Subcutaneous abdominal adipose tissue (tissue), 5 donors: ENCODE results near the gene ZNF239.
"Not testable (repeated sequence)": the region's sequence is repeated elsewhere in the genome, so short reads cannot be mapped to it uniquely, and the experiment has no call there.

Experiments
- H3K27ac ChIP-seq: one replicate; pipeline ENCODE4 v1.7.0; 2013; ENCODE audit warnings: low read depth, mild to moderate bottlenecking, inconsistent platforms, low read length, moderate library complexity
- H3K27me3 ChIP-seq, 5 donors: one replicate each; pipeline ENCODE4 v1.7.0; 2013; ENCODE audit warnings: low read length in 5 of 5, inconsistent platforms in 1 of 5; ENCODE audit not compliant: control insufficient read depth in 5 of 5, insufficient read depth in 4 of 5
- H3K36me3 ChIP-seq, 5 donors: one replicate each; pipeline ENCODE4 v1.7.0; 2013; ENCODE audit warnings: low read length in 5 of 5; ENCODE audit not compliant: control insufficient read depth in 5 of 5, insufficient read depth in 5 of 5
- H3K4me1 ChIP-seq, 5 donors: one replicate each; pipeline ENCODE4 v1.7.0; 2013; ENCODE audit warnings: low read length in 5 of 5, mild to moderate bottlenecking in 3 of 5, moderate library complexity in 1 of 5; ENCODE audit not compliant: control insufficient read depth in 5 of 5, insufficient read depth in 5 of 5
- H3K4me3 ChIP-seq, 5 donors: one replicate each; pipeline ENCODE4 v1.7.0; 2013; ENCODE audit warnings: low read length in 5 of 5, low read depth in 1 of 5
- H3K9ac ChIP-seq, 5 donors: one replicate each; pipeline ENCODE4 v1.7.0; 2013; ENCODE audit warnings: low read length in 5 of 5, mild to moderate bottlenecking in 4 of 5, moderate library complexity in 3 of 5
- H3K9me3 ChIP-seq, 5 donors: one replicate each; pipeline ENCODE4 v1.7.0; 2013; ENCODE audit warnings: low read length in 5 of 5; ENCODE audit not compliant: control insufficient read depth in 5 of 5
- donor health status: healthy.
- donor health status: healthy.
- donor health status: healthy.
- donor health status: healthy.
- donor health status: healthy.

ZNF239 gene

DNA sequence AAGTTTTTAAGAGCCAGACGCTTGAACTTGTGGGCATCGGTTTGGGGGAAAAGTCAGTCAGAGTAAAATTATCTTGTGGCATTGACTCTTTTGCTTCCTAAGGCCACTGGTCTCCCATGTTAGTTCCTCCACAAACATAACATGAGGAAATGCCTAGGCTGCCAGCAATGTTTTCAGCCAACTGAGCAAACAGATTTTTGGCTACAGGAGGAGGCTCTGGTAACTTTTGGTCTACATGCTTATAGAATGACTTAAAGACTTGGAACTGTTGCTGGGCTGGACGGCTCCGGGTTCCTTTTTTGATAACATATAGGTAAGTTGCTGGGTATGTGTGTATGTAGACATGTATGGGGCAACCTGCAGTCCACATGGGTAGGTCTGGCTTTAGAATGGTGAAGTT is 9.6 kb upstream of the ZNF239 start:
- Histone ChIP-seq H3K4me1 (no peaks in the 10 kb centered on the region), H3K4me3 (no peak overlapping the region), H3K27me3 (no peaks in the 10 kb centered on the region), H3K36me3 (no peaks in the 10 kb centered on the region), H3K9me3 (no peaks in the 10 kb centered on the region), H3K9ac (no peak overlapping the region), H3K27ac (no peak overlapping the region)

DNA sequence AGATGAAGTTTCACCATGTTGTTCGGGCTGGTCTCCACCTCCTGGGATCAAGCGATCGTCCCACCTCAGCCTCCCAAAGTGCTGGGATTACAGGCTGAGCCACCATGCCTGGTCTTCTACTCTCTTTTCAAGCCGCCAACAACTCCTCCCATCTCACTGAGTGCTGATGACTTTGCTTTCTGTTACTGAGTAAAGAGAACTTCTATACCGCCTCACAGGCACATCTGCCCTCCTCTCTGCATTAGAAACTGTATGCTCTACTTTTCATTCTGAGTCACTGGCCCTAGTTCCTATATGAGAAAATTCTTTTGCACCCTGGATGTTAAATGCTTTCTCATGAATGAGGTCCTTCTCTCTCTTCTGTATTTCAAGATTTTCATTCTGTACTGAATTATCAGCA is 2.2 kb upstream of the ZNF239 start:
- peaks cover 0 to 20% (median 14%) of the 10 kb centered on the region in 5 donors for H3K4me1 ChIP-seq
- H3K4me3 ChIP-seq, result no peak overlapping the region
- no peaks in the 10 kb centered on the region for H3K36me3 ChIP-seq
- H3K9me3 ChIP-seq, result no peaks in the 10 kb centered on the region
- H3K27ac ChIP-seq, result no peak overlapping the region
- H3K9ac ChIP-seq, result no peak overlapping the region
- H3K27me3 ChIP-seq, result no peaks in the 10 kb centered on the region

DNA sequence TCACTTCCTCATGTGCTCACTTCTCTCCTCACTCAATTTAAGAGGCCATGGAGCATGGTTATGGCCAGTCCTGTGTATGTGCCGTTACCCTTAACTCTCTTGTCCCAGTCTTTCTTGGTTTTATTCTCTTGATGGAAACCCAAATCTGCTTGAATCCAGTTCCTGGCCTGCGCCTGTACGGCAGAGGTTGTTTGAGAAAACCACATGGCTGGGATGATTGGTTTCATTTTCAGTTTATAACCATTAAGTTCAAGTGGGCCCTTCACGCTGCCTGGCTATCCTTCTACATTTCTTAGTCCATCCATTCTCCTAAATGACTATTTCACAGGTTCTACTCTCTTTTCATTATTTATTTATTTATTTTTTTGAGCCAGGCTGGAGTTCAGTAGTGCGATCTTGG is 1.6 kb upstream of the ZNF239 start:
- Histone ChIP-seq H3K36me3 (no peaks in the 10 kb centered on the region), H3K27ac (no peak overlapping the region), H3K27me3 (no peaks in the 10 kb centered on the region), H3K9ac (no peak overlapping the region), H3K9me3 (no peaks in the 10 kb centered on the region), H3K4me3 (no peak overlapping the region), H3K4me1 (peaks cover 0 to 20% (median 16%) of the 10 kb centered on the region in 5 donors)

DNA sequence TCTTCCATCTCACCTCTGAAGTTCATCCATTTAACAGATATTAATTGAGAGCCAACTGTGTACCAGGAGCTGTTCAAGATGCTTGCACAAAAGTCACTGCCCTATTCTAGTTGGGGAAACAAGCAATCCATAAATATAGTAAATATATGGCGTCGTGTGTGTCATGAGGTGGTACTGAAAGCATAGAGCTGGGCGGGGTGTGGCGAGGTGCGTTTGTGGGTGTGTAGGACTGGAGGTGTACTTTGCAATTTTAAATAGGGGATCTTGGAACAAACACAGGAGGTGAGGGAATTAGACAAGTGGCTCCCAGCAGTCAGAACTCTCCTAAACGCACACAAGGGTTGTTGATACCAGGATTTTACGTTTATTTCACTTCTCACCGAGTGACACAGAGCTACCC is 490 bp upstream of the ZNF239 start:
- Histone ChIP-seq H3K4me3 (peak overlapping the region; percentile 41 to 74 (median 70)), H3K27me3 (no peaks in the 10 kb centered on the region), H3K4me1 (peaks cover 0 to 20% (median 19%) of the 10 kb centered on the region in 5 donors), H3K9ac (peak overlapping the region in 1 of 5 donors; percentile 30), H3K27ac (peak overlapping the region; percentile 61), H3K9me3 (no peaks in the 10 kb centered on the region), H3K36me3 (peaks cover 0 to 2% (median 0%) of the 10 kb centered on the region in 5 donors)

DNA sequence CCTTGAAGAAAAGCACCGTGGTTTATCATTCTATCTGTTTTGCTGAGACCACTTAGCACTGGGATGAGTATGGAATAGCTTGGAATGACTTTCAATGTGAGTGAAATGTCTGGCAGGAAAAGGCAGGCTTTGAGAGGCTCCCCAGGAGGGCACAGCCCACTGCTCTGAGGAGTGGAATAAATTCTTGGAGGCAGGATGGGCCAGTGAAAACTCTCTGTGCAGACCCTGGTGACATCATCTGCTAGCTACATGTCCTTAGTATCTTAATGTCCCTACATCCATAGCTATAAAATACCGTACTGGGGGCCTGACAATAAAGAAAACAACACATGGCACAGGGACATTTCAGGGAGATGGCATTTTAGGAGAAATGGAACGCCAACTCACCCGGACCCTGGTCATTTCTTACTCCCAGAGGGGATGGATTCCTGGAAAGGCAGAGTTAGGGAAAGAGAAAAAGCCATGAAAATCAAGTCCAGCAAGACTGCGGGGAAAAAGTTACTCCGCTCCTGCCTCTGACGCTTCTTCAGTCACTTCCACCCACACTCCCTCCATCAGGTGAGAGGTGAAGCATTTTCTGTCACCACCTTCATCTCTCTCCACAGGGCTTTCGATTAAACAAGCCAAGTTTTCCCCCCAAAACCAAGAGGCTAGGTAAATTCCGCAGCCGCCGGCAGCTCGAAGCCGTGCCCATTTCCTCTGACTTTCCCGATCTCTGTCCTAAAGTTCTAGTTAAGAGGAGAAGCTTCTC is 991 bp downstream of the ZNF239 start:
- H3K9ac ChIP-seq, result peak overlapping the region in 4 of 5 donors; percentile 27 to 70 (median 62)
- no peaks in the 10 kb centered on the region for H3K27me3 ChIP-seq
- H3K4me3 ChIP-seq, result peak overlapping the region; percentile 65 to 75 (median 73)
- H3K4me1 ChIP-seq, result peaks cover 0 to 20% (median 19%) of the 10 kb centered on the region in 5 donors
- peak overlapping the region; percentile 61 for H3K27ac ChIP-seq
- H3K9me3 ChIP-seq, result no peaks in the 10 kb centered on the region
- H3K36me3 ChIP-seq, result peaks cover 0 to 2% (median 0%) of the 10 kb centered on the region in 5 donors

DNA sequence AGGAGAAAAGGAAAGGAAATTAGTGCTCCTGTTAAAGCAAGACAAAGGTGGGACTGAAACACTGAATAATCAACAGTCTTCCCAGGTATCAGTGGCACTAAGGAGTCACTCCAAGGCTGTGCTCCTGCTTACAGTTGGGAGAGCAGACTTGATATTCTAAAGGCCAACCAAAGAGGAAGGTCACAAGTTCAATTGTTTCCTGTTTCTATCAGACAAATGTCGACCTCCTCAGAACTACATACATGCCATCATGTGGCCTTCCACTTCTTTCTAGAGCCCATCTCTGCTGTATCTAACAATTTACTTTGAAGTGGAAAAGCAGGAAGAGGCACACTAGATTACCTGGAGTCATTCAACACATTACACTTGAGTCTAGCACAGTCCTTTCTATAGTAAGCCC is 3.4 kb downstream of the ZNF239 start:
- H3K27ac ChIP-seq, result no peak overlapping the region
- H3K27me3 ChIP-seq, result no peaks in the 10 kb centered on the region
- H3K9ac ChIP-seq, result no peak overlapping the region
- peaks cover 2 to 8% (median 5%) of the 10 kb centered on the region in 5 donors for H3K36me3 ChIP-seq
- no peaks in the 10 kb centered on the region for H3K9me3 ChIP-seq
- peaks cover 0 to 20% (median 19%) of the 10 kb centered on the region in 5 donors for H3K4me1 ChIP-seq
- H3K4me3 ChIP-seq, result no peak overlapping the region

DNA sequence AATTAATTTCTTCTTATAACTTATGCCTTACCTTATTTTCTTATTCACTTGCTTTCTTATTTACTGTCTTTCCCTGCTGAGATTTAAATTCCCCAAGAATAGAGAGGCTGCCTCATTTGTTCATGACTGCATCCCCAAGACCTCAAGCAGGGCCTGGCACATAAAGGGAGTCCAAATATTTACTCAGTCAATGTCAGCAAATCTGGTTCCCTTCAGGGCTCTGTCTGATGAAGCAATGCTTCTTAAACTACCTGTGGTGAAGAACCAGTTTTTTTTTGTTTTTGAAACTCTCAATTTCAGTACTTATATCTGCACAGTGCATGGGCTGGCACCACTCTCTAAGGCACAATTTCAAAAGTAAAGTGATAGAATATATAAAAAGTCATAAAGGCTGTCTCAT is 4.7 kb downstream of the ZNF239 start:
- Histone ChIP-seq H3K27me3 (no peaks in the 10 kb centered on the region), H3K9ac (no peak overlapping the region), H3K4me1 (peaks cover 0 to 16% (median 14%) of the 10 kb centered on the region in 5 donors), H3K27ac (no peak overlapping the region), H3K9me3 (no peaks in the 10 kb centered on the region), H3K36me3 (peaks cover 2 to 8% (median 5%) of the 10 kb centered on the region in 5 donors), H3K4me3 (no peak overlapping the region)

DNA sequence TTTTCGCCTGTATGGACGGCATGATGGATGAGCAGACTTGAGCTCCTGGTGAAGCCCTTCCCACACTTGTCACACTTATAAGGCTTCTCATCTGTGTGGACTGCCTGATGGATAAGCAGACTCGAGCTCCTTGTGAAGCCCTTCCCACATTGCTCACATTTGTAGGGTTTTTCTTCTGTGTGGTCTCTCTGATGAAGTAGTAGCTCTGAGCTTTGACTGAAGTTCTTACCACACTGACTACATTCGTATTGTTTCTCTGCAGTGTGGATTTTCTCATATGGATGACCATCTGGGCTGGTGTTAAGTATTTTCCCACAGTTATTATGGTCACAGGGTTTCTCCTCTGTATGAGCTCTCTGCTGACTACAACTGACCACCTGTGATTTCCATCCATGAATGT is 17.2 kb downstream of the ZNF239 start:
- no peak overlapping the region for H3K27ac ChIP-seq
- H3K9ac ChIP-seq, result no peak overlapping the region
- H3K4me3 ChIP-seq, result peak overlapping the region in 1 of 5 donors; percentile 4
- peaks cover 4 to 16% (median 13%) of the 10 kb centered on the region in 5 donors for H3K9me3 ChIP-seq
- H3K4me1 ChIP-seq, result no peaks in the 10 kb centered on the region
- H3K36me3 ChIP-seq, result peaks cover 0 to 23% (median 14%) of the 10 kb centered on the region in 5 donors
- H3K27me3 ChIP-seq, result no peaks in the 10 kb centered on the region

DNA sequence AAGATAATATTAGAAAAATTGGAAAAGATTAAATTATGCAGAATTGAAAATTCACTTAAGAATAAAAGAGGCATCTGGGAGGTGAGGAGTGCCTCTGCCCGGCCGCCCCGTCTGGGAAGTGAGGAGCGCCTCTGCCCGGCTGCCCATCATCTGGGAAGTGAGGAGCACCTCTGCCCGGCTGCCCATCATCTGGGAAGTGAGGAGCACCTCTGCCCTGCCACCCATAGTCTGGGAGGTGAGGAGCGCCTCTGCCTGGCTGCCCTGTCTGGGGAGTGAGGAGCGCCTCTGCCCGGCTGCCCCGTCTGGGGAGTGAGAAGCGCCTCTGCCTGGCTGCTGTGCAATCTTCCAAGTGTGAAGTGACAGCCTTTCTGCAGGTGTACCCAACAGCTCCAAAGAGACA is 30.7 kb downstream of the ZNF239 start:
- H3K36me3 ChIP-seq, H3K4me1 ChIP-seq, H3K4me3 ChIP-seq, H3K27ac ChIP-seq, H3K9ac ChIP-seq, H3K27me3 ChIP-seq: not testable (repeated sequence)
- peaks cover 0 to 28% (median 16%) of the 10 kb centered on the region in 5 donors for H3K9me3 ChIP-seq

DNA sequence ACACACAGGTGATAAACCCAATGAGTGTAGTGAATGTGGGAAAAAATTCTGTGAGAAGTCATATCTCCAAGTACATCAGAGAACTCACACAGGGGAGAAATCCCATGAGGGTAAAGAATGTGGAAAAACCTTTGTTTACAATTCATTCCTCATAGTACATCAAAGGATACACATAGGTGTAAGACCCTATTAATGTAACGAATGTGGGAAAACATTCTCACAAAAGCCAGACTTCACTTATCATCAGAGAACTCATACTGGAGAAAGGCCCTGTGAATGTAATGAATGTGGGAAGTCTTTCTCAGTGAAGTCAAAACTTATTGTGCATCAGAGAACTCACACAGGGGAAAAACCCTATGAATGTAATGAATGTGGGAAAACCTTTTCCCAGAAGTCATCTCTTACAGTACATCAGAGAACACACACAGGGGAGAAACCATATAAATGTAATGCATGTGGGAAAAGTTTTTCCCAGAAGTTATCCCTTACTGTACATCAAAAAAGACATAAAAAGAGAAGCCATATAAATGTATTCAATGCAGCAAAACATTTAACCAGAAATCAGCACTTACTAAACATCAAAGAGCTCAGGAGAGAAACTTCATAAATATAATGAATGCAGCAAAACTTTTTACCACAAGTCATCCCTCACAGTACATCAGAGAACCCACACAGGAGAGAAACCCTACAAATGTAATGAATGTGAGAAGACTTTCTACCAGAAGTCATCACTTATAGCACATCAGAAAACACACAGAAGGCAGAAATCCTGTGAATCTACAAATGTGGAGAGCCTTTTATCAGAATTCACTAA is 49.8 kb downstream of the ZNF239 start:
- no peak overlapping the region for H3K9ac ChIP-seq
- no peak overlapping the region for H3K27ac ChIP-seq
- H3K4me3 ChIP-seq, result peak overlapping the region in 2 of 5 donors; percentile 26 to 39
- H3K27me3 ChIP-seq, result no peaks in the 10 kb centered on the region
- H3K36me3 ChIP-seq, result no peaks in the 10 kb centered on the region
- peaks cover 37 to 65% (median 62%) of the 10 kb centered on the region in 5 donors for H3K9me3 ChIP-seq
- peaks cover 0 to 7% (median 0%) of the 10 kb centered on the region in 5 donors for H3K4me1 ChIP-seq
